ENCODE data around the gene ZC3H7A. TPM values are rescaled to one million over a fixed set of nuclear protein-coding genes. Genes with fewer than 3 reads are reported as not detected.

The ZC3H7A gene, protein sequence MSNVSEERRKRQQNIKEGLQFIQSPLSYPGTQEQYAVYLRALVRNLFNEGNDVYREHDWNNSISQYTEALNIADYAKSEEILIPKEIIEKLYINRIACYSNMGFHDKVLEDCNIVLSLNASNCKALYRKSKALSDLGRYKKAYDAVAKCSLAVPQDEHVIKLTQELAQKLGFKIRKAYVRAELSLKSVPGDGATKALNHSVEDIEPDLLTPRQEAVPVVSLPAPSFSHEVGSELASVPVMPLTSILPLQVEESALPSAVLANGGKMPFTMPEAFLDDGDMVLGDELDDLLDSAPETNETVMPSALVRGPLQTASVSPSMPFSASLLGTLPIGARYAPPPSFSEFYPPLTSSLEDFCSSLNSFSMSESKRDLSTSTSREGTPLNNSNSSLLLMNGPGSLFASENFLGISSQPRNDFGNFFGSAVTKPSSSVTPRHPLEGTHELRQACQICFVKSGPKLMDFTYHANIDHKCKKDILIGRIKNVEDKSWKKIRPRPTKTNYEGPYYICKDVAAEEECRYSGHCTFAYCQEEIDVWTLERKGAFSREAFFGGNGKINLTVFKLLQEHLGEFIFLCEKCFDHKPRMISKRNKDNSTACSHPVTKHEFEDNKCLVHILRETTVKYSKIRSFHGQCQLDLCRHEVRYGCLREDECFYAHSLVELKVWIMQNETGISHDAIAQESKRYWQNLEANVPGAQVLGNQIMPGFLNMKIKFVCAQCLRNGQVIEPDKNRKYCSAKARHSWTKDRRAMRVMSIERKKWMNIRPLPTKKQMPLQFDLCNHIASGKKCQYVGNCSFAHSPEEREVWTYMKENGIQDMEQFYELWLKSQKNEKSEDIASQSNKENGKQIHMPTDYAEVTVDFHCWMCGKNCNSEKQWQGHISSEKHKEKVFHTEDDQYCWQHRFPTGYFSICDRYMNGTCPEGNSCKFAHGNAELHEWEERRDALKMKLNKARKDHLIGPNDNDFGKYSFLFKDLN
- 37.5 TPM for polyA plus RNA-seq (2013, experiment 1 of 2)
- 36.2 TPM for polyA plus RNA-seq (2013, experiment 2 of 2)

DNA sequence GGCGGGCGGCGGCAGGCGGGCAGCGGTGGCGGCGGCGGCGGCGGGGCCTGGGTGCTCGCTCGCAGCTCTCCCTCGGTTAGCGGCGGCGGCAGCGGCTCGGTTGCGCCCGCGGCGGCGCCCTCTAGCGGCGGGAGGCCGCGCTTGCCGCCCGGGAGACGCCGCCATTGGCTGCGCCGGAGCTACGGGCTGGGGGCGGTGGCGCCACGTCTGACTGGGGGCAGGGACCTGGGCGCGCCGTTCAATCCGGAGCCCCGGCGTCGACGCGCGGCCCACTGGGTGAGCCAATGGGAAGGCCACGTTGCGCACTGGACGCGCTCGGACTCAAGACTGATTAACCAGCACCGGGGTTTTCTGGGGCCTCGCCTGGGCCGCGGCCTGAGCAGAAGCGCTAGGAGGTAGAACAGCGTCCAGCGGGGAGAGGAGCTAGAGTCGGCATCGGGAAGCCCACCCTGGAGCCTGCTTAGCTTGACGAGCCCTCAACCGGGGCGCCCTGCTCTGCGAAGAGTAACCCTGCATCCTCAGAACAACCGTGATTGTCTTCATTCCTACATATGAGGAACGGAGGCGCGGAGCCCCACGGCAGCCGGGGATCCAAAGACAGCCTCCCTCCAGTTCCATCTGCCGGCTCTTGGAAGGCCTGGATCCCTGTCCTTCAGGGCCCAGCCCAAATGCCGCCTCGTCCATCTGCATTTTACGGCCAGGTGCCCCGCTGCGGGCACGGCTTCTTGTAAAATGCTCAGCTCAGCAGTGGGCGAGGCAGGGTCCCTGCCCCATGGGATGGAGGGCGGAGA lies at the start of gene ZC3H7A:
TSS of gene ZC3H7A (minus strand) at position 93 of the 791 bp plus-strand sequence. CDS start 14,904 bp downstream, outside the sequence.
- no peak within 1 kb of the TSS for H4K5ac ChIP-seq (ENCODE audit: low read length)
- peak within 1 kb of the TSS; percentile 99 for H3K18ac ChIP-seq (ENCODE audit: low read length)
- no peak within 1 kb of the TSS for H4K8ac ChIP-seq (ENCODE audit: low read depth, low read length)
- WGBS (ENCODE audit: extremely low coverage, insufficient coverage, low lambda C conversion rate), result no CpG with 5 or more reads among the region's 80 CpGs
- peak within 1 kb of the TSS; percentile 95 for H2BK120ac ChIP-seq (ENCODE audit: low read depth, low read length)
- peak within 1 kb of the TSS; percentile 98 for H3K56ac ChIP-seq (ENCODE audit: low read length)
- H3K9ac ChIP-seq (ENCODE audit: low read length), result peak within 1 kb of the TSS; percentile 99
- H3K4me3 ChIP-seq (ENCODE audit: low read length), result peak within 1 kb of the TSS; percentile 91
- no peaks in the 10 kb centered on the region for H3K27me3 ChIP-seq (ENCODE audit: insufficient read depth, low read length, poor library complexity)
- peaks cover 2% of the 10 kb centered on the region for H3K4me1 ChIP-seq (ENCODE audit: control insufficient read depth, low read depth, low read length)
- H3K79me1 ChIP-seq (ENCODE audit: low read length), result peaks cover 20% of the 10 kb centered on the region
- H3K79me2 ChIP-seq (ENCODE audit: control insufficient read depth, insufficient read depth, low read length), result peaks cover 41% of the 10 kb centered on the region
- peak within 1 kb of the TSS; percentile 99 for H3K4ac ChIP-seq (ENCODE audit: low read depth, low read length)
- DNase-seq, result peak; percentile 99
- peak within 1 kb of the TSS; percentile 98 for H3K23ac ChIP-seq (ENCODE audit: low read length)
- H2AK5ac ChIP-seq (ENCODE audit: low read length), result no peak within 1 kb of the TSS
- H2BK5ac ChIP-seq (ENCODE audit: low read length), result peak within 1 kb of the TSS; percentile 94
- no peaks in the 10 kb centered on the region for H3K36me3 ChIP-seq (ENCODE audit: control insufficient read depth, insufficient read depth, low read length)
- no peak within 1 kb of the TSS for H2BK15ac ChIP-seq (replicated peaks; ENCODE audit: low read depth)
- H3K4me2 ChIP-seq (ENCODE audit: low read length), result peak within 1 kb of the TSS; percentile 78
- H3K27ac ChIP-seq (ENCODE audit: low read depth, low read length), result peak within 1 kb of the TSS; percentile 97

- no peak overlapping the region for H3K27ac ChIP-seq (ENCODE audit: low read depth, low read length)
- H3K56ac ChIP-seq (ENCODE audit: low read length), result no peak overlapping the region
- no peak overlapping the region for H3K18ac ChIP-seq (ENCODE audit: low read length)
- no peak for DNase-seq
- H2BK120ac ChIP-seq (ENCODE audit: low read depth, low read length), result no peak overlapping the region
- no peak overlapping the region for H3K23ac ChIP-seq (ENCODE audit: low read length)
- H4K8ac ChIP-seq (ENCODE audit: low read depth, low read length), result no peak overlapping the region
- H3K4me2 ChIP-seq (ENCODE audit: low read length), result no peak overlapping the region
- H3K27me3 ChIP-seq (ENCODE audit: insufficient read depth, low read length, poor library complexity), result no peaks in the 10 kb centered on the region
- H3K4ac ChIP-seq (ENCODE audit: low read depth, low read length), result no peak overlapping the region
- no peak overlapping the region for H2AK5ac ChIP-seq (ENCODE audit: low read length)
- H3K36me3 ChIP-seq (ENCODE audit: control insufficient read depth, insufficient read depth, low read length), result peaks cover 42% of the 10 kb centered on the region
- H3K79me2 ChIP-seq (ENCODE audit: control insufficient read depth, insufficient read depth, low read length), result peaks cover 26% of the 10 kb centered on the region
- H2BK15ac ChIP-seq (replicated peaks; ENCODE audit: low read depth), result no peak overlapping the region
- no peak overlapping the region for H2BK5ac ChIP-seq (ENCODE audit: low read length)
- no peak overlapping the region for H3K9ac ChIP-seq (ENCODE audit: low read length)
- WGBS (ENCODE audit: extremely low coverage, insufficient coverage, low lambda C conversion rate), result no CpG with 5 or more reads among the region's 4 CpGs
- H4K5ac ChIP-seq (ENCODE audit: low read length), result no peak overlapping the region
- H3K4me3 ChIP-seq (ENCODE audit: low read length), result no peak overlapping the region
- peaks cover 14% of the 10 kb centered on the region for H3K79me1 ChIP-seq (ENCODE audit: low read length)
- no peaks in the 10 kb centered on the region for H3K4me1 ChIP-seq (ENCODE audit: control insufficient read depth, low read depth, low read length)
These were observed 47.4 kb upstream of the ZC3H7A start for GRCh38 chr16:11844499-11844898.

- no peak overlapping the region for H2AK5ac ChIP-seq (ENCODE audit: low read length)
- no peak overlapping the region for H3K4me2 ChIP-seq (ENCODE audit: low read length)
- H3K9ac ChIP-seq (ENCODE audit: low read length), result no peak overlapping the region
- H3K27ac ChIP-seq (ENCODE audit: low read depth, low read length), result no peak overlapping the region
- H2BK15ac ChIP-seq (replicated peaks; ENCODE audit: low read depth), result no peak overlapping the region
- H3K18ac ChIP-seq (ENCODE audit: low read length), result no peak overlapping the region
- H2BK5ac ChIP-seq (ENCODE audit: low read length), result no peak overlapping the region
- H3K23ac ChIP-seq (ENCODE audit: low read length), result no peak overlapping the region
- H3K79me1 ChIP-seq (ENCODE audit: low read length), result peaks cover 11% of the 10 kb centered on the region
- no peak overlapping the region for H3K4me3 ChIP-seq (ENCODE audit: low read length)
- H3K27me3 ChIP-seq (ENCODE audit: insufficient read depth, low read length, poor library complexity), result no peaks in the 10 kb centered on the region
- H3K36me3 ChIP-seq (ENCODE audit: control insufficient read depth, insufficient read depth, low read length), result peaks cover 40% of the 10 kb centered on the region
- no peak overlapping the region for H4K8ac ChIP-seq (ENCODE audit: low read depth, low read length)
- no peak overlapping the region for H4K5ac ChIP-seq (ENCODE audit: low read length)
- H3K56ac ChIP-seq (ENCODE audit: low read length), result no peak overlapping the region
- no CpG with 5 or more reads among the region's 5 CpGs for WGBS (ENCODE audit: extremely low coverage, insufficient coverage, low lambda C conversion rate)
- no peak for DNase-seq
- H3K79me2 ChIP-seq (ENCODE audit: control insufficient read depth, insufficient read depth, low read length), result peaks cover 22% of the 10 kb centered on the region
- H2BK120ac ChIP-seq (ENCODE audit: low read depth, low read length), result no peak overlapping the region
- H3K4me1 ChIP-seq (ENCODE audit: control insufficient read depth, low read depth, low read length), result no peaks in the 10 kb centered on the region
- H3K4ac ChIP-seq (ENCODE audit: low read depth, low read length), result no peak overlapping the region
These were observed 46.8 kb upstream of the ZC3H7A start for GRCh38 chr16:11843861-11844260.

GRCh38 chr16:11843206-11843605 lies 46.1 kb upstream of the ZC3H7A start:
- no peak overlapping the region for H3K4ac ChIP-seq (ENCODE audit: low read depth, low read length)
- H4K8ac ChIP-seq (ENCODE audit: low read depth, low read length), result no peak overlapping the region
- no peak overlapping the region for H2AK5ac ChIP-seq (ENCODE audit: low read length)
- no peaks in the 10 kb centered on the region for H3K4me1 ChIP-seq (ENCODE audit: control insufficient read depth, low read depth, low read length)
- no peak overlapping the region for H3K4me3 ChIP-seq (ENCODE audit: low read length)
- no peak overlapping the region for H3K4me2 ChIP-seq (ENCODE audit: low read length)
- H3K23ac ChIP-seq (ENCODE audit: low read length), result no peak overlapping the region
- no peak overlapping the region for H3K9ac ChIP-seq (ENCODE audit: low read length)
- H3K79me2 ChIP-seq (ENCODE audit: control insufficient read depth, insufficient read depth, low read length), result peaks cover 15% of the 10 kb centered on the region
- no peak overlapping the region for H3K18ac ChIP-seq (ENCODE audit: low read length)
- no peak for DNase-seq
- no CpG with 5 or more reads among the region's 11 CpGs for WGBS (ENCODE audit: extremely low coverage, insufficient coverage, low lambda C conversion rate)
- peaks cover 11% of the 10 kb centered on the region for H3K79me1 ChIP-seq (ENCODE audit: low read length)
- H4K5ac ChIP-seq (ENCODE audit: low read length), result no peak overlapping the region
- H3K27ac ChIP-seq (ENCODE audit: low read depth, low read length), result no peak overlapping the region
- peaks cover 38% of the 10 kb centered on the region for H3K36me3 ChIP-seq (ENCODE audit: control insufficient read depth, insufficient read depth, low read length)
- no peak overlapping the region for H2BK120ac ChIP-seq (ENCODE audit: low read depth, low read length)
- H3K56ac ChIP-seq (ENCODE audit: low read length), result no peak overlapping the region
- no peak overlapping the region for H2BK5ac ChIP-seq (ENCODE audit: low read length)
- H2BK15ac ChIP-seq (replicated peaks; ENCODE audit: low read depth), result no peak overlapping the region
- no peaks in the 10 kb centered on the region for H3K27me3 ChIP-seq (ENCODE audit: insufficient read depth, low read length, poor library complexity)

DNA sequence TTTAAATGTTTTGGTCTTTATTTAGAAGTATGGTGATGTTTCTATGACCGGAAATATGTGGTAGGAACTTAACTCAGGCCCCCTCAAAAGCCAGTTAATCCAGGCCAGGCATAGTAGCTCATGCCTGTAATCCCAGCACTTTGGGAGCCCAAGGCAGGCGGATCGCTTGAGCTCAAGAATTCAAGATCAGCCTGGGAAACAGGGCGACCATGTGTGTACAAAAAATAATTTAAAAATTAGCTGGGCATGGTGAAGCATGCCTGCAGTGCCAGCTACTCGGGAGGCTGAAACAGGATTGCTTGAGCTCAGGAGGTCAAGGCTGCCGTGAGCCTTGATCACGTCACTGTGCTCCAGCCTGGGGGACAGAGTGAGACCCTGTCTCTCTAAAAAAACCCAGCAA lies 44.0 kb upstream of the ZC3H7A start:
- DNase-seq, result no peak
- Histone ChIP-seq H3K27me3 (ENCODE audit: insufficient read depth, low read length, poor library complexity) (no peaks in the 10 kb centered on the region), H3K4me2 (ENCODE audit: low read length) (no peak overlapping the region), H3K36me3 (ENCODE audit: control insufficient read depth, insufficient read depth, low read length) (peaks cover 48% of the 10 kb centered on the region), H2BK120ac (ENCODE audit: low read depth, low read length) (no peak overlapping the region), H4K8ac (ENCODE audit: low read depth, low read length) (no peak overlapping the region), H3K23ac (ENCODE audit: low read length) (no peak overlapping the region), H3K9ac (ENCODE audit: low read length) (no peak overlapping the region), H3K4me1 (ENCODE audit: control insufficient read depth, low read depth, low read length) (peaks cover 5% of the 10 kb centered on the region), H3K79me1 (ENCODE audit: low read length) (peaks cover 11% of the 10 kb centered on the region), H4K5ac (ENCODE audit: low read length) (no peak overlapping the region), H3K56ac (ENCODE audit: low read length) (no peak overlapping the region), H2BK15ac (replicated peaks; ENCODE audit: low read depth) (no peak overlapping the region), H2AK5ac (ENCODE audit: low read length) (no peak overlapping the region), H3K27ac (ENCODE audit: low read depth, low read length) (no peak overlapping the region), H2BK5ac (ENCODE audit: low read length) (no peak overlapping the region), H3K4me3 (ENCODE audit: low read length) (no peak overlapping the region), H3K18ac (ENCODE audit: low read length) (no peak overlapping the region), H3K4ac (ENCODE audit: low read depth, low read length) (no peak overlapping the region), H3K79me2 (ENCODE audit: control insufficient read depth, insufficient read depth, low read length) (peaks cover 9% of the 10 kb centered on the region)
- WGBS (ENCODE audit: extremely low coverage, insufficient coverage, low lambda C conversion rate), result no CpG with 5 or more reads among the region's 7 CpGs

Measured in mesendoderm (in vitro differentiated cells).